Progenitor cell of endocrine pancreas (in vitro differentiated cells): ENCODE results near the gene ELF2. TPM values are rescaled to one million over a fixed set of nuclear protein-coding genes. Genes with fewer than 3 reads are reported as not detected.
"Not testable (repeated sequence)": the region's sequence is repeated elsewhere in the genome, so short reads cannot be mapped to it uniquely, and the experiment has no call there.

Experiments
- DNase-seq: peaks from one replicate; pipeline ENCODE4 v3.0.0; 2021; ENCODE audit warnings: low spot score; ENCODE audit not compliant: unreplicated experiment
- H3K27ac Mint-ChIP-seq: 2 replicates; pipeline ENCODE4 v1.8.0; 2021; ENCODE audit warnings: mild to moderate bottlenecking, moderate library complexity, mixed read lengths
- H3K27me3 Mint-ChIP-seq: 2 replicates; pipeline ENCODE4 v1.8.0; 2021; ENCODE audit warnings: mixed read lengths
- H3K36me3 Mint-ChIP-seq: 2 replicates; pipeline ENCODE4 v1.8.0; 2022; ENCODE audit warnings: mixed read lengths; ENCODE audit not compliant: insufficient read depth
- H3K4me1 Mint-ChIP-seq: 2 replicates; pipeline ENCODE4 v1.8.0; 2021; ENCODE audit warnings: low read depth, mixed read lengths
- H3K4me3 Mint-ChIP-seq: 2 replicates; pipeline ENCODE4 v1.8.0; 2021; ENCODE audit warnings: low read depth, mild to moderate bottlenecking, moderate library complexity, mixed read lengths
- H3K9me3 Mint-ChIP-seq: 2 replicates; pipeline ENCODE4 v1.8.0; 2021; ENCODE audit warnings: low read depth, mixed read lengths
- CTCF ChIP-seq: fragments of 200-600 bp; sonication (generic); IDR thresholded peaks from one replicate; pipeline ENCODE4 v1.5.0; 2021; ENCODE audit warnings: antibody characterized with exemption, mild to moderate bottlenecking; ENCODE audit not compliant: unreplicated experiment
- total RNA-seq: library from RNA; stranded (reverse); gene quantifications from 2 replicates; pipeline ENCODE4 v1.2.1, GENCODE V29; 2021

The ELF2 gene
- total RNA-seq, 1 donor from 2014 or later = 56.5 TPM

GRCh38 chr4:139036885-139037284, 140.1 kb downstream of the ELF2 start:
- Mint-ChIP-seq H3K9me3 (no peaks in the 10 kb centered on the region), H3K27me3 (no peaks in the 10 kb centered on the region), H3K4me3 (no peak overlapping the region), H3K4me1 (peaks cover 7% of the 10 kb centered on the region), H3K27ac (no peak overlapping the region), H3K36me3 (peaks cover 22% of the 10 kb centered on the region)
- no peak for TF ChIP-seq CTCF
- no peak for DNase-seq

- no peaks in the 10 kb centered on the region for H3K9me3 Mint-ChIP-seq
- peaks cover 10% of the 10 kb centered on the region for H3K4me1 Mint-ChIP-seq
- no peak overlapping the region for H3K4me3 Mint-ChIP-seq
- H3K27me3 Mint-ChIP-seq = no peaks in the 10 kb centered on the region
- H3K36me3 Mint-ChIP-seq = peaks cover 22% of the 10 kb centered on the region
- no peak for TF ChIP-seq CTCF
- no peak for DNase-seq
- H3K27ac Mint-ChIP-seq = peak overlapping the region; percentile 26
Observed at GRCh38 chr4:139035650-139036049, 141.4 kb downstream of the ELF2 start.

- Mint-ChIP-seq H3K4me1 (peaks cover 20% of the 10 kb centered on the region), H3K27ac (peak overlapping the region; percentile 76), H3K4me3 (no peak overlapping the region), H3K9me3 (no peaks in the 10 kb centered on the region), H3K27me3 (no peaks in the 10 kb centered on the region), H3K36me3 (peaks cover 13% of the 10 kb centered on the region)
- peak; percentile 51 for DNase-seq
- TF ChIP-seq CTCF = peak; percentile 88
Observed at GRCh38 chr4:139030614-139031235, 146.3 kb downstream of the ELF2 start.

GRCh38 chr4:139029866-139030363, 147.1 kb downstream of the ELF2 start:
- H3K4me3 Mint-ChIP-seq, DNase-seq, H3K9me3 Mint-ChIP-seq, H3K27ac Mint-ChIP-seq, H3K27me3 Mint-ChIP-seq: not testable (repeated sequence)
- Mint-ChIP-seq H3K4me1 (peaks cover 21% of the 10 kb centered on the region), H3K36me3 (peaks cover 11% of the 10 kb centered on the region)

- H3K27ac Mint-ChIP-seq = peak overlapping the region; percentile 87
- H3K9me3 Mint-ChIP-seq = no peaks in the 10 kb centered on the region
Observed at GRCh38 chr4:139028191-139028661, 148.8 kb downstream of the ELF2 start.

More at GRCh38 chr4:139028191-139028661, 148.8 kb downstream of the ELF2 start:
- Mint-ChIP-seq H3K4me1 (peaks cover 27% of the 10 kb centered on the region), H3K4me3 (no peak overlapping the region), H3K36me3 (peaks cover 14% of the 10 kb centered on the region), H3K27me3 (no peaks in the 10 kb centered on the region)
- TF ChIP-seq CTCF = no peak
- no peak for DNase-seq
